IPS DF 4.7 (cell line): Measurements from ENCODE around the gene HTRA2.

ENCODE experiments used
- DNase-seq: peaks from one replicate; pipeline ENCODE4 v3.0.0-alpha.2; 2013; ENCODE audit warnings: low spot score; ENCODE audit errors: extremely low read depth

HTRA2 gene

GRCh38 chr2:74538881-74539339, 9.2 kb downstream of the HTRA2 start:
- no peak for DNase-seq

- DNase-seq: no peak
These were observed 10.6 kb downstream of the HTRA2 start for GRCh38 chr2:74540291-74540690.

DNA sequence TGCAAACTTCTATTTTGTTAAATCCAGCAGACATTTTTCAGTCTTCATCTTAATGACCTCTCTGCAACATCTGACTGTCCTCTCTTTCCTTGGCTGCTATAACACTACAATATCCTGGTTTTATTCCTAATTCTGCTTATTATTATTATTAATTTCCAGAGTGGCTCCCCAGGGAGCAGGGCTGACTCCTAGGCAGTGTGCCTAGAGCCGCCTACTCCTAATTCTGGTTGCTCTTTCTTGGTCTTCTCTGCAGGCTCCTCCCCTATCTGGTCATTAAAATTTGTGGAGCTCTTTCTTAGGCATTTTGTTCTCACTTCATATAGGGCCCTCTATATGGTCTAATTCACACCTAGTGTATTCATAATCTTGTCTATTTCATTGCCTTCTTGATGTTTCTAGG, 13.2 kb downstream of the HTRA2 start:
- DNase-seq: no peak

GRCh38 chr2:74544634-74545033, 14.9 kb downstream of the HTRA2 start:
- no peak for DNase-seq

DNA sequence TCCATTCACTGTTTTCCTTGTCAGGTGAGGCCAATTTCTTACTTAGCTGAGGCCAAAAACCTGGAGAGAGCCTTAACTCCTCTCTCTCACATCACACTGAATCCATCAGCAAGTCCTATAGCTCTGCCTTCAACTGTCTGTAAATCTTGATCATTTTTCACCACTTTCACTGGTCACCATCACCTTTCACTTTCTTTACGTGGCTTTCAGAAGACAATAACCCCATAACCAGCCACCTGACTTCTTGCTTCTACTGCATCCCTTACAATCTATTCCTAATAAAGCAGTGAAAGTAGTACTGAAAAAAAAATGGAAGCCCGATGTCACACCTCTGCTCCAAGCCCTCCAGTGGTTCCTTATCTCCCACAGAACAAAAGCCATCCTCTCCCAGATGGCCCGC, 16.3 kb downstream of the HTRA2 start:
- DNase-seq: no peak

DNA sequence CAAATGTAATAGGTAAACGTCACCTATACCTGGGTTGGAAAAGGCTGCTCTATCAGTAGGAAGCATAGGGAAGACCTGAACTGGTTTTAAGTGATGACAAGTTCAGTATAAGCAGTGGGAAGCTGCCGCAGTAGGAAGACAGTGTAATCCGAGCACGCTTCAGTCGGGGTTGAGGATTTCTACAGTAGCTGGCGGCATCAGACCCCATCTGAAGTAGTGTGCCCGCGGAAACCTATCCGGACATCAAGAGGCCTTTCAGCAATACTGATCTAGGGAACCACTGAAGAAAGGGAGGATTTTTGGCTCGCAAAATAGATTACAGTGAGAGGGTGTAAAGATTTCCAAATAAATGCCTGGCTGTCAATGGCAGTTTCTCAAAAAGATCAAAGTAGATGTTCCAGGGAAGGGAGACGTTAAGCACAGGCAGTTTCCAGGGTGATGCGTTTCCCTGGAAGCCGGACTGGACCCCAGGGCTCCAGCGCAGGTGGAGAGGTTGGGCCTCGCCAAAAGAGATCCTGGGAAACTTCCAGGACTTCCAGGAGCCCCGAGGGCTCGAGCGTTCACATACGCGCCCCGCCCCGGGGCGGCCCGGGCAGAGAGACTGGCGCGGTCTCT, 18.7 kb downstream of the HTRA2 start:
- DNase-seq: no peak

DNA sequence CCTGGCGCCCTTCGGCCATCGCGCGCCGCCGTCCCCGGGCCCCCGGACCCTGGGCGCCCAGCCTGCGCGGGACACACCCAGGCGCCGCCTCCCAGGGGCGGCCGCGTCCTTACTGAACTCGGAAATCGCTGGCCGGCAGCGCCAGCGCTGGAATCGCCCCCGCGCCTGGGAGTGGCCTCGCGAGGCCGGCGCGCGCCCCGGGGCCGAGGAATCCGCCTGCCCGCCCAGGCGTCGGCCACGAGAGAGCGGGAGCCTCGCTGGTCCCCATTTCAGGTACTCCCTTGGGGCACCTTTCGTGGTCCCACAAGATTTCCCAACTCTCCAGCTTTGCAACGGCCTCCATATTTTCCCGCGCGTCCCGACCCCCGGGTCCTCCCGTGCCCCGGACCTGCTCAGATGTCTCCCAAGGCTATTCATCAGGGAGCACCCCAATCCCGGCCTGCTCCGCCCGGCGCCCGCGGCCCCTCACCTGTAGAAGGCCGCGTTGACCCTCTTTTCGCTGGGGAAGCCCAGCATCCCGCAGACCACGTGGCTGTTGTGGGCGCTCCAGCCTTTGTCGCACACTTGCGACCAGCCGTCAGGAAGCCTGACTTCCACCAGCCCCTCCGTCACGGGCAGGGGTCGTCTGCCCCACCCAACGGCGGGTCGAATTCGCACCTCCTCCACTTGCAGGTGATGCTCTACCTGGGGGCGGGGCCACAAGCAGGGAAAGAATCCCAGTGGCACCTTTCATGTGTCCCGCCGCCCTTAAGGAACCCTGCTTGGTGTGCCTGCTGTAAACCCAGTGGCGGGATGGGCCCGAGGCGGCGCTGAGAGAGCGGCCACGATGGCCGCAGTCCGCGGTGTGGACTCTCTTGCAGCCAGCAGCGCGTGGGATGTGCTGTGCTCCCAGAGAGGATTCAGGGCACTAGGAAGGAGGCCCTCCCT, 19.4 kb downstream of the HTRA2 start:
- no peak for DNase-seq

DNA sequence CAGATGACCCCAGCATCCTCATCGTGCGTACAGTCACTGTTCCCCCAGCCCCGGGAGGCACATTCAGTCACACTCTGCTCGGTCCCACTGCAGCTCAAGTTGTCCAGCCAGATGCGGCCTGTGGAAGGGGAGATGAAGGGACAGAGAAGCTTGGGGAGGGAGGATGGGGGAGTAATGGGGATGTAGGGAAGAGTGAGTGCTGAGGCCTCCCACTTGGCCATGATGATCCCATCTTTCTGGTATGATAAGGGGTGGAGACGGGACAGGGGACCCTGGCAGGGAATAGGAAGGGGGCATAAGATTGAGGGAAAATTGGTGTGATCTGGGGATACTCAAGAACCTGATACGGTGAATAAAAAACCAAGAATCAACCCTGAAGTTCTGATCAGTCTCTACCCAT, 20.5 kb downstream of the HTRA2 start:
- no peak for DNase-seq

- no peak for DNase-seq
These were observed 21.8 kb downstream of the HTRA2 start for GRCh38 chr2:74551530-74551929.

DNA sequence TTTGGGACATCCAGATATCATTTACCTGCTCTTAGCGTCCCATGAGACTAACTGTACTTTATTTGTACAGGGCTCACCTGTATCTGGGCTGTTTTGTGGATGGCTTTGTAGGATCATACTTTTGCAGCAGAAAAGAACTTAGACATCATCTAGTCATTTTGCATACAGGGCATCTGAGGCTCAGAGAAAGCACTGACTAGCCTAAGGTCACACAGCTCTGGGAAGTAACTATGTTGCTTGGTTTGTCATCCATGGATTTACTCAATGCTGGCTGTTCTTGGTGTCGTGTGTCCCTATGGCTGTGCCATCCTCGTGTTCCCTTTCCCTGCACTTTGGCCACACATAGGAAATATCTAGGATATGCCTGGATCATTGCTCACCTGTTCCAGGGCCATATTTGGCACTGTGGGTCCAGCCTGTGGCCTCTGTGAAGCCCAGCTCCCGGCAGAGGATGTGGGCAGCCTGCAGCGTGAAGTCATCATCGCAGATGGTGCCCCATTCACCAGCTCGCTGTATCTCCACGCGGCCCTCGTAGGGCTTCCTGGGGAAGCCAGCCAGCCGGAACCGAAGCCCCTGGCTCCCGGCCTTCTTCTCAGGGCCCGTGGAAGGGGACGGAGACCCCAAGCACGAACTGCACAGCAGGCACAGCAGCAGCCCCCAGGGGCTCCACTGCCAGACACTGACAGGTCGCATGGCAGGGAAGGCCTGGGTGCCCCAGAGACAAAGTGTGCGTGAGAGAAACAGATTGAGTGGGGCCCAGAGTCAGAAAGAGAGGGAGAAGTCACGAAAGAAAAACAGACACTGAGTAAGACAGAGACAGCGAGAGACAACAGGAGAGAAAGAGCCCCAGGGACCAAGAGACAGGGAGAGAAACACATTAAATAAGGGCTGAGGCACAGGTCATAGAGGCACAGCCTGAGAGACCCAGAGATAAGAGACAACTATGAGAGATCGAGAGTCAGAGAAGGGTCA, 22.5 kb downstream of the HTRA2 start:
- DNase-seq: no peak

DNA sequence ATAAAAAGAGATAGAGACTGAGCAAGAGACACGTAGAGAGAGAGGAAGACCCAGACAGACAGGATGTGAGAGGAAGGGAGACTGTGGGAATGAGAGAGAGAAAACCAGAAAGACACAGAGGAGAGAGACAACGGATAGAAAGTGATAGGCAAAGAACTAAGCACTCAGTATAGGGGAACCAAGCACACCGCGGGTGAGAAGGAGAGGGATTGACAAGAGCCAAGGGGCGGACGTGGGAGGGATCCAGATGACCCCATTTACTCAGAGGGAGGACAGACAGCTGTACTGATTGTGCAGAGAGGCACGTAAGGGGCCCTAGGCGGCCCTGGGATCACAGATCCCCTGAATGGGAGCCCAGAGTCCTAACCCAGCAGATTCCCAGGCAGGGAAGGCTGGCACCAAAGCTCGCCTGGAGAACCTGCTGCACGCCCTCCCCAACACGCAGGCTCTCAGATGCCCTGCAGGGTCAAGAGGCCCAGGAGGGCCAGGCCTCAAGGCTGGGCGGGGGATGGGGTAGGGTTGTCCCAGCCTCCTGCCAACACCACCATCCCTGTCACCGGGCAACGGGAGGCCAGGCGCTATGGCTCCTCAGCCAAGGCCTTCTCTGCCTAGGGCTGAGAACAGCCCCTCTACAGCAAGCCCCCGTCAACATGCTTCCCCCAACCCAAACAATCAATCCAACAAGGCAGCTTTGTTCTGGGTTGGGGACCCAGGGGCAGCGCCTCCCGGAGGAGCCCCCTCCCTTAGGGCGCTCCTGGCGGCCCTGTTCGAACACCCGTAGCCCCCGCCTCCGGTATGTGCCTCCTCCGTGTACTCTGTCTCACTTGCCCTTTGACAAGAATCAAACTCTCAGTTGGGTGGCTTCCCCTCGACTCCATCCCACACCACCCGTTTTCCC, 23.4 kb downstream of the HTRA2 start:
- DNase-seq: no peak

DNA sequence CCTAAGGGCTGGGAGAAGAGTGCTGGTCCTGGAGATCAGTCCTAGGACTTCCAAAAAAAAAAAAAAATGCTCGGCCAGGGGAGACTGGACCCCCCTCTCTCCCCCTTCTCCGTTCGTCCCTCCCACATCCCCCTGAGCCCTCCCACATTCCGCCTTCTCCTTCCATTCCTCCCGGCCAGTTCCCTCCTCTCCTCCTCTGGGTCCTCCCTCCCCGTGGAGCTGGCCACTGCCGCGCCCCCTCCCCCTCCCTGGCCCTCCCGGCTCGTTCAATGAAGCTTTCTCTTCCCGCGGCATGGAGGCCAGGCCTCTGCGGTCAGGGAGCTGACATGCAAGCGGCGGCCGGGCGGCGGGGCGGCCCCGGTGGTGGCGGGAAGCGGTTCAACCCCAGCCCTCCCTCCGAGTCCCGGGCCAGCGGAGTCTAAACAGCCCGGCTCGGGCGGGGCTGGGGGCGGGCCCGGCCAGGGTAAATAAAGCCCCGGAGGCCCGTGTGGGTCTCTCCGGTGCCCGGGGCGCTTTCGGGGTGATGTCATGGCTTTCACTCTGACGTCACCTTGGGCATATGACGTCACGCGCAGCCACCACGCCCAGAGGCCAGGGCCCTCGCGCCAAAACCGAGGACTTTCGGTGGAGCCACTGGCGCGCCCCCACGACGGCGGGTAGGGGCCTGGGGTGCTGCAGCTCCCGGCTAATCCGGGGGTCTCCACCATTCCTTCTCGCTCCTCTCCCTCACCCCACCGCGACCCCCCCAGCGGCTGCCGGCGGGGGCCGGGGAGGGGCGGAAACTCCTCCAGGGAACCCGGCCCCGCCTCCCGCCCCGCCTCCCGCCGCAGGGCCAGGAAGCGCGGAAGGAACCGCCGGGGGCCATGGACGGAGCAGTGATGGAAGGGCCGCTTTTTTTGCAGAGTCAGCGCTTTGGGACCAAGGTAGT, 24.4 kb downstream of the HTRA2 start, which contains the start of the genes DOK1 and LOXL3:
Gene DOK1 (plus strand): TSS at position 829 of the 928 bp plus-strand sequence. CDS start 35 bp downstream, at position 864.
Gene LOXL3 (minus strand): TSS at position 51 of the 928 bp plus-strand sequence. CDS start 1,308 bp downstream, outside the sequence.
- DNase-seq: no peak

- DNase-seq: no peak
These were observed 25.2 kb downstream of the HTRA2 start for GRCh38 chr2:74554820-74555531.

GRCh38 chr2:74555610-74556103, 25.9 kb downstream of the HTRA2 start:
- no peak for DNase-seq

GRCh38 chr2:74556159-74556558, 26.4 kb downstream of the HTRA2 start:
- DNase-seq: no peak

DNA sequence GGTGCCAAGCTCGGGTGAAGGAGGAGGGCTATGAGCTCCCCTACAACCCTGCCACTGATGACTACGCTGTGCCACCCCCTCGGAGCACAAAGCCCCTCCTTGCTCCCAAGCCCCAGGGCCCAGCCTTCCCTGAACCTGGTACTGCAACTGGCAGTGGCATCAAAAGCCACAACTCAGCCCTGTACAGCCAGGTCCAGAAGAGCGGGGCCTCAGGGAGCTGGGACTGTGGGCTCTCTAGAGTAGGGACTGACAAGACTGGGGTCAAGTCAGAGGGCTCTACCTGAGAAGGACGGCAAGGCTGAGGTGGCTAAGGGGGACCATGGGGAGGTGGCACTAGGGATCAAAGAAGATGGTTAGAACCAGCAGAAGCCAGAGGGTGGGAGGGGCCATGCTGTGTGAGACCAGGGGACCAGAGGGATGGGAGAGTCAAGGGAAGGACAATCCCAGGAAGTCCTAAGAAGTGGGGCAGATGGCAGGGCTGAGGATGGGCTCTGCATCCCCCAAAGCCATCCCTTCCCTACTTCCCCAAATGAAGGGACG, 27.2 kb downstream of the HTRA2 start:
- DNase-seq: no peak

GRCh38 chr2:74558284-74559230, 28.8 kb downstream of the HTRA2 start:
- DNase-seq: no peak
